ENCODE measurements around the gene PDE1A.

Gene PDE1A

DNA sequence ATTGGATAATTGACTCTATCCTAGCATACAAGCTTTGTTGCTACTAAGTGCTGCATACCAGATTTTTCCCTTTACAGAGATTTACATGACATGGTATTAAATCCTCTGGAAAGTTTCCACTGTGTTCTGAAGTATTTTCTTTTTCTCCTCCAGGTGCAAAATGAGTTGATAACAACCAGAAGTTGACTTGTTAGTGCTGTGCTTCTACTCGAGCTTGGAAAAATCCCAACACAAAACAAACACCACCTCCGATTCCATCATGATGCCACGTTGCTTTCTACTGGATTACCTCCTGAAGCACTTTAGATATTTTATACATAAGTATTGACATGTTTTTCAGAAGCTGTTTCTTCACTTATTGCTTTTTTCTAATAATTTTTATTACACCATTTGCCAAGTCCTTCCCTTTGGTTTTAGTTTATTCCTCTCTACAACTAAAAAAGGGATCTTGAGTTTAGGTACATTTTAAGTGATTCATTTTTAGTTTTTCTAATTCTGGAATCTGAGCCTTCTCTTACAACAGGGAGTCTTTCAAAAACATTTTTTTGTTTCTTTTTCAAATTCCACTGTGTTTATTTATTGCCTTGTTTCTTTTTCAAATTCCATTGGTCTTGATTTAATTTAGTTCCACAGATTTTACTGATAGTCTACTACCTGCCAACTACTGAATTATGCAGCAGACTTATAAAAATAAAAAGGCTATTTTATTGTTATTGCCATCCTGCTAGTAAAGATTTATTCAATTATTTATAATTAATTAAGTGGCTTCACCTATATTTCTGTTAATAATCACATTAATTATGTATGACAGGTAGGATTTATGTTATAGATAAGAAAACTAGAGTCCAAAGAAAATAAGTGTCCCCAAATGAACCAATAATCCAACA is 297.8 kb downstream of the PDE1A start:
- Mint-ChIP-seq H3K27ac (no peak overlapping the region), H3K4me3 (no peak overlapping the region), H3K4me1 (no peaks in the 10 kb centered on the region), H3K9me3 (no peaks in the 10 kb centered on the region), H3K27me3 (no peaks in the 10 kb centered on the region), H3K36me3 (no peaks in the 10 kb centered on the region)
- ATAC-seq (ENCODE audit: low read depth): no peak
- no peak for DNase-seq (ENCODE audit: low spot score in 2 of 2)

DNA sequence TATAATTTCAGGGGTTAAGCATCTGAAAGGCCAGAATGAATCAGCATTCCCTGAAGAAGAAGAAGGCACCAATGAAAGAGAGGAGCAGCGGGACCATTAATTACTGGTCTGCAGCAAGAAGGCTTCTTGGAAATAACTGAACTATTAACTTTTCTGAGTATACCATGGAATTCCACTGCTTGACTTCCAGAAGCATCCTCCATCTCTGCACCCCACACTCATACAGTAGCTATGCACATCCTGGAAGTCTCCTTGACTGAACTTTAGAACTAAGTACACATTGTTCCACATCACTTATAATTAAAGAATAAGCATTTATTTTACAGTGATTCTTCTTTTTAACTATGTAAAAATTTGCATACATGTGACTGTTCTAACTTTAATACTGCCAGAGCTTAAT is 309.6 kb downstream of the PDE1A start:
- no peak for DNase-seq (ENCODE audit: low spot score in 2 of 2)
- peaks cover 1% of the 10 kb centered on the region for H3K27me3 Mint-ChIP-seq
- H3K27ac Mint-ChIP-seq: no peak overlapping the region
- ATAC-seq (ENCODE audit: low read depth): no peak
- no peak overlapping the region for H3K4me3 Mint-ChIP-seq
- no peaks in the 10 kb centered on the region for H3K36me3 Mint-ChIP-seq
- no peaks in the 10 kb centered on the region for H3K9me3 Mint-ChIP-seq
- H3K4me1 Mint-ChIP-seq: no peaks in the 10 kb centered on the region

DNA sequence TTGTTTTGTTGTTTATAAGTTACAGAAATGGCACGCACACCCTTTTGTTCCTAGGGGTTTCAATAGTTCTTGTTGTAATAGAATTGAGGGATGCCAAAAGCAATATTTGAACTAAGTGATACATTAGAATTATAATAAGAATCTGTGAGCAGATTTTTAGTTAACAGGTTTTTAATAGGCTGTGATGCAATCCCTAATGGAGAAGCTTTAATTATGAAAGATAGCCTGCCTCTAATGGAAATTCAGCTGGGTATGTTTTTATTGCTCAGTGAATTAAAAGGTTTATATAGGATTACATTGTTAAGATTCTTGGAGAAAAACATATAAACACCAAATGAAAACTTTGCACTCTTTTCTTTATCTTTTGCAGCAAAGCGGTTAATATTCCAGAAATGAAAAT is 310.1 kb downstream of the PDE1A start:
- Mint-ChIP-seq H3K27me3 (peaks cover 1% of the 10 kb centered on the region), H3K9me3 (no peaks in the 10 kb centered on the region), H3K4me3 (no peak overlapping the region), H3K27ac (no peak overlapping the region), H3K4me1 (no peaks in the 10 kb centered on the region), H3K36me3 (no peaks in the 10 kb centered on the region)
- ATAC-seq (ENCODE audit: low read depth) (no peak), DNase-seq (ENCODE audit: low spot score in 2 of 2) (no peak)

DNA sequence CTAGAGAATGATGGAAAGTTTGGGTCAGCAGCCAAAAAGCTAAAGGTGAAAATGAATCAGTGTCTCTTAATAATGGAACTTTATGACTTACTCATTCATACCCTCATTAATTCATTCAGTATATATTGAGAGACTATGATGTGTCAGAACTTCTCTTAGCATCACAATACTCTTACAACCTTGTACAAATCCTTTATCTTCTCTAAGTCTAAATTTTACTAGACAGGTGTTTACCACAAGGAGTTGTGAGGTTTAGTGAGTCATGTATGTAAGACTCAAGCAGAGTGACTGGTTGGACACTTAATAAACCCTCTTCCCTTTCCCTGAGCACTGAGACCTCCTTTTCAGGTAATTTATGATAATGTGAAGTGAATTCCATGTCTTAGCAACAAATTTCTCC is 311.6 kb downstream of the PDE1A start:
- ATAC-seq (ENCODE audit: low read depth) (no peak), DNase-seq (ENCODE audit: low spot score in 2 of 2) (no peak)
- Mint-ChIP-seq H3K9me3 (no peaks in the 10 kb centered on the region), H3K36me3 (no peaks in the 10 kb centered on the region), H3K27me3 (peaks cover 1% of the 10 kb centered on the region), H3K27ac (no peak overlapping the region), H3K4me1 (no peaks in the 10 kb centered on the region), H3K4me3 (no peak overlapping the region)

DNA sequence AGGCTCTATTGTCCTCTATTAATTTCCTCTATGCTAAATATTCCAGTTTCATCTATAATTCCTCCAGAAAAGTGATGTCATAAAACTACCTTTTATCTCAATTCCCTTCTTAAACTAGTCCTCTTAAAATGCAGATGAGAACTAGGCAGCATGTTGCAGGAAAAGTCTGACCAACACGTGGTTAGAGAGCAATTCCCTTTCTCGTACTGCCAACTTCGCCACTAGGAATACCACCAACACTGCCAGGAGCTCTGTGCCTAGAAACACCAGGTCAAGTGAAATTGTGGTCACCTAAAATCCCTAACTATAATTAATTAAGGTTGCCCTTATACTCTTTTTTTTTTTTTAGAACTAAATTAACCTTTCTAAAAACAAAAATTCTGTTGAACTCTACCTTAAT is 313.5 kb downstream of the PDE1A start:
- no peaks in the 10 kb centered on the region for H3K36me3 Mint-ChIP-seq

DNA sequence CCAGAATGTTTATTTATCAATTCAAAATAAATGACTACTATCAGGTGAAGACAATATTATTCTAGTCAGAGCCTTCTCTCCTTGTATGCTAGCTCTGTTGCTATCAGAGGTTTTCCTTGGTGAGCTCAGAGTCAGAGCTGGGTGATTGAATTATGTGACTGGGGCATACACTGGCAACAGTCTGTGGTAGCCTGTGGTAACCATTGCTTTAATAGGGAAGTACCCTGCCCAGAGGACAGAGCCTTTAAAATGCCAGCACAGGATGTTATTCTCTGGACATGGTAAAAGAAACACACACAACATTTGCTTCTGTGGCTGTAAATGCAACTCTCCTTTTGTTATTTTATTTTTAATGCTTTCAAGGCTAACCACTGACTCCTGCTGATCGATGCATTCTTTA is 316.5 kb downstream of the PDE1A start:
- H3K4me3 Mint-ChIP-seq: no peak overlapping the region
- H3K27ac Mint-ChIP-seq: no peak overlapping the region
- H3K9me3 Mint-ChIP-seq: no peaks in the 10 kb centered on the region
- H3K4me1 Mint-ChIP-seq: no peaks in the 10 kb centered on the region
- no peaks in the 10 kb centered on the region for H3K36me3 Mint-ChIP-seq
- ATAC-seq (ENCODE audit: low read depth) (no peak), DNase-seq (ENCODE audit: low spot score in 2 of 2) (no peak)
- H3K27me3 Mint-ChIP-seq: peaks cover 1% of the 10 kb centered on the region

More for the DNA sequence above, 313.5 kb downstream of the PDE1A start:
- Mint-ChIP-seq H3K4me1 (no peaks in the 10 kb centered on the region), H3K27ac (no peak overlapping the region), H3K27me3 (peaks cover 1% of the 10 kb centered on the region), H3K4me3 (no peak overlapping the region), H3K9me3 (no peaks in the 10 kb centered on the region)
- no peak for ATAC-seq (ENCODE audit: low read depth)
- DNase-seq (ENCODE audit: low spot score in 2 of 2): no peak

DNA sequence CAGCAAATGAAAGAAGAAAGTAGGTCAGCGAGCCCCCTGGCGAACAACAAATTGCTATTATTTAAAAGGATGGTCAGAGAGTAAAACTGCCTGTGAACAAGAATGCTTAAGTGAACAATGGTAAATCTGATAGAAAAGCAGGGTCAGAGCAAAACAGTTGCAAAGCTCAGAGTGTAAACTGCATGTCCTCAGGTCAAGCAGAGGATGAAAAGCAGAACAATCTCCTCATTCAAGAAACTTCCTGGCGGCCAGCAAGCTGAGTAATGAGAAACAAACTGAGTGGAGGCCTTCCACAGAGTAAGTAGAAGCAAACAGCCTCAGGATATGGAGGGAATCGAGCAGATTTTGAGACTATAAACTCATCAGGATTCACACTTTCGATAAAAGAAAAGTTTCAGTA is 323.3 kb downstream of the PDE1A start:
- Mint-ChIP-seq H3K27ac (no peak overlapping the region), H3K4me3 (no peak overlapping the region), H3K4me1 (no peaks in the 10 kb centered on the region), H3K9me3 (no peaks in the 10 kb centered on the region), H3K36me3 (no peaks in the 10 kb centered on the region), H3K27me3 (no peaks in the 10 kb centered on the region)
- ATAC-seq (ENCODE audit: low read depth) (no peak), DNase-seq (ENCODE audit: low spot score in 2 of 2) (no peak)

DNA sequence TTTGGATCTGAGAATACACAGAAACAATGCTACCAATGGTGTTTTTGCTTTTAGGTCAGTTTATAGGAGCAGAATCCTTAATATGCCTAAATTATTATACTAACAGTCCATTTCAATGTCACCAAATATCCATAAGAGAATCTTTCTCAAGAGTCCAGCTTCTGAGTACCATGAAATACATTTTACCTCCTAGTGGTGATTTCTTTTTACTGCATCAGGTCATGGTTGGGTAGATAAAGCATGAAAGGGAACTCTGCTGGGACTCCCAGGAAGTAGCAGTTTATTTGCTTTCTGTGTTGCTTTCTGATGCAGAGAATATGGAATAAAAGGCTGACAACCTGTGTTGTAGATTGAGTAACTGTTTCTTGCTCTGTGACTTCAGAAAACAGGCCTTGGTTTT is 325.6 kb downstream of the PDE1A start:
- H3K36me3 Mint-ChIP-seq: no peaks in the 10 kb centered on the region
- ATAC-seq (ENCODE audit: low read depth) (no peak), DNase-seq (ENCODE audit: low spot score in 2 of 2) (no peak)
- no peaks in the 10 kb centered on the region for H3K27me3 Mint-ChIP-seq
- H3K4me3 Mint-ChIP-seq: no peak overlapping the region
- H3K9me3 Mint-ChIP-seq: no peaks in the 10 kb centered on the region
- no peaks in the 10 kb centered on the region for H3K4me1 Mint-ChIP-seq
- H3K27ac Mint-ChIP-seq: no peak overlapping the region

DNA sequence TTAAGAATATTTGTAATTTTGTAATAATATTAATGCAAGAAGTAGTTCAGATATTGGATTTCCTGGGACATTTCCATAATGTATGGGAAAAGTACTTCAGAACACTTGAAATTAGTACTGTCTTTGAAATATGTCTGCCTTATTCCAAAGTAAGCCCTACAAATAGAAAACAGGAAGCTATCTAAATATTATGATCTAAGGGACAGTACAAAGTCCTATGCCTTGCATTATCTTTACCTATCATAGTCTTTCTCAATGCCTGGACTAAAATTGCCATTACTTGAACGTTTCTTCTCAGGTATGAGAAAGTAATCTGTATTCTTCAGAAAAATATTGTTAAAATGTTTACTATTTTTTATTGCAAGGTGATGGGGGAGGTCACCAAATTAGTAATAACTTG is 328.2 kb downstream of the PDE1A start:
- peaks cover 3% of the 10 kb centered on the region for H3K27me3 Mint-ChIP-seq

DNA sequence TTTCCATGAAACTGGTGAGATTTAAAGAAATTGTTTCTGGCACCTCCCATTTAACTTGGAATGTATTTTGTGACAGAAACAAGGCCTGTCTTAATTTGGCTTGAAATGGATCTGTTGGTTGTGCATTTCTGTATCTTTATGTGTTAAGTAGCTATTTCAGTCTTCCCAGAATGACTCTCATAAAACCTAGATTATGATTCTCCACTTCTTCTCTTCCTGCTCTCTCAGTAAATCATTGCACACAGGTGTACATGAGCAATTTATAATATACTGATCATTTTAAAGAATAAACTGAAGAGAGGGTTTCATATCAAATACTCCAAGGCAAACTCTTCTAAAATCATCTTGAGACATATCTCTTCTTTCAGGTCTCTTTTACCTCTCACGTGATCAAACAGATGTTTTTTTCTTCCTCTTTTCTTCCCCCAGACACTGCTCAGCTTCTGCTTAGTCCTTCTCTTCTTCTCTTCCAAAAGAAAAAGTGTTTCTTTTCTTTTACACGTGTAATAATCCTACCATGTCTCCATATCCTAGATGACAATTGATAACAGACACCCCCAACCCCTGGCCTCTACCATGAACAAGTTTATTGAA is 329.2 kb downstream of the PDE1A start:
- no peak overlapping the region for H3K27ac Mint-ChIP-seq
- no peak overlapping the region for H3K4me3 Mint-ChIP-seq
- H3K9me3 Mint-ChIP-seq: peaks cover 2% of the 10 kb centered on the region
- no peaks in the 10 kb centered on the region for H3K36me3 Mint-ChIP-seq
- H3K27me3 Mint-ChIP-seq: peaks cover 3% of the 10 kb centered on the region
- no peaks in the 10 kb centered on the region for H3K4me1 Mint-ChIP-seq
- DNase-seq (ENCODE audit: low spot score in 2 of 2) (no peak), ATAC-seq (ENCODE audit: low read depth) (no peak)

More for the DNA sequence above, 328.2 kb downstream of the PDE1A start:
- DNase-seq (ENCODE audit: low spot score in 2 of 2): no peak
- no peak overlapping the region for H3K27ac Mint-ChIP-seq
- no peak overlapping the region for H3K4me3 Mint-ChIP-seq
- no peaks in the 10 kb centered on the region for H3K36me3 Mint-ChIP-seq
- no peak for ATAC-seq (ENCODE audit: low read depth)
- H3K4me1 Mint-ChIP-seq: no peaks in the 10 kb centered on the region
- peaks cover 2% of the 10 kb centered on the region for H3K9me3 Mint-ChIP-seq

DNA sequence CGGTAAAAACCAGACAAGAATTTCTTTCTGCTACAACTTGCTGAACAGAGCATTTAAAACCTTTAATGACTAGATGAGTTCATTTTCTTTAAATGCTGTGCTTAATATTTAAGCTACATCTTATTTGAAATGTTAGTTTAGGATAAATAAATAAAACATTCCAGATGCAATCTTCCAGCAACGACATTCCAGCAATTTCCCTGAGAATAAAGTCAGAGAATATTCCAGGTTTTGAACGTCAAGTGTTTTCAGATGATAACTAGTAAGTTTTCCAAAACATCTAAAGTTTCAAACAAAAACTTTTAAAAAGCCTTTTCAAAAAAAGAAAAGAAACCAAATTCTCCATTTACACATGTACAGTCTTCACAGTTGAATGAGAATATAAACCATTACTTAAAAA is 336.4 kb downstream of the PDE1A start:
- Mint-ChIP-seq H3K4me3 (no peak overlapping the region), H3K27ac (no peak overlapping the region), H3K9me3 (peaks cover 2% of the 10 kb centered on the region)

More for the DNA sequence above, 336.4 kb downstream of the PDE1A start:
- Mint-ChIP-seq H3K36me3 (no peaks in the 10 kb centered on the region), H3K4me1 (no peaks in the 10 kb centered on the region), H3K27me3 (peaks cover 3% of the 10 kb centered on the region)
- DNase-seq (ENCODE audit: low spot score in 2 of 2) (no peak), ATAC-seq (ENCODE audit: low read depth) (no peak)
